H1 (cell line): ENCODE results near the gene AVPR1B. TPM values are rescaled to one million over a fixed set of nuclear protein-coding genes. Genes with fewer than 3 reads are reported as not detected.
A peak's percentile ranks its signal among the peaks of the same experiment; 100 is the strongest.

Source experiments
- CTCF ChIA-PET: fragments of 300-600 bp; sonication (Branson Sonifier 250); formaldehyde crosslinking; loops from one replicate; lab custom pipeline; 2021; ENCODE audit not compliant: partially characterized antibody; lab: Charles Lee
- POLR2A ChIA-PET: fragments of 300-600 bp; sonication (Branson Sonifier 250); formaldehyde crosslinking; loops from one replicate; lab custom pipeline; 2021; ENCODE audit warnings: inconsistent platforms; ENCODE audit not compliant: partially characterized antibody; lab: Charles Lee
- DNase-seq, 2 experiments: peaks; one replicate each; pipeline versions ENCODE4 v3.0.0 to v3.0.0-alpha.2; 2010 to 2022; ENCODE audit warnings: low spot score in 2 of 2, low read depth in 1 of 2, mixed read lengths in 1 of 2
- FAIRE-seq: peaks from 2 replicates; lab custom pipeline; 2011; peaks lifted over from hg19 to GRCh38; lab: Jason Lieb, UNC
- H2AFZ ChIP-seq: 2 replicates; pipeline ENCODE4 v1.8.1; 2012; ENCODE audit warnings: low read length, inconsistent platforms
- H2AK5ac ChIP-seq: 2 replicates; pipeline ENCODE4 v1.6.1; 2013; ENCODE audit warnings: low read depth, low read length
- H2BK120ac ChIP-seq: replicated peaks from 2 replicates; pipeline ENCODE3; 2013; ENCODE audit warnings: low read depth, low read length, inconsistent platforms
- H2BK12ac ChIP-seq: 2 replicates; pipeline ENCODE4 v1.6.1; 2013; ENCODE audit warnings: low read depth, low read length
- H2BK15ac ChIP-seq: 2 replicates; pipeline ENCODE4 v1.6.1; 2013; ENCODE audit warnings: low read length
- H2BK20ac ChIP-seq: 2 replicates; pipeline ENCODE4 v1.6.1; 2013; ENCODE audit warnings: low read length
- H2BK5ac ChIP-seq: 2 replicates; pipeline ENCODE4 v1.6.1; 2013; ENCODE audit warnings: low read depth, low read length
- H3K14ac ChIP-seq: 2 replicates; pipeline ENCODE4 v1.6.1; 2013; ENCODE audit warnings: inconsistent platforms; ENCODE audit not compliant: insufficient read length
- H3K18ac ChIP-seq: 2 replicates; pipeline ENCODE4 v1.6.1; 2013; ENCODE audit warnings: low read length; ENCODE audit errors: extremely low read depth
- H3K23ac ChIP-seq: 2 replicates; pipeline ENCODE4 v1.6.1; 2013; ENCODE audit warnings: inconsistent platforms; ENCODE audit not compliant: insufficient read length
- H3K23me2 ChIP-seq: 2 replicates; pipeline ENCODE4 v1.6.1; 2013; ENCODE audit warnings: low read depth, low read length
- H3K27ac ChIP-seq: 2 replicates; pipeline ENCODE4 v1.6.1; 2011; ENCODE audit warnings: low read depth, low read length, inconsistent platforms
- H3K27me3 ChIP-seq, 4 experiments: replicated peaks in 1 of 4; 1 replicate in 1 of 4; 2 replicates in 3 of 4; pipeline versions ENCODE4 v1.6.1 to v1.8.1; 2011 to 2013; ENCODE audit warnings: low read length in 3 of 4, mild to moderate bottlenecking in 3 of 4, inconsistent platforms in 2 of 4, mixed read lengths in 2 of 4, moderate library complexity in 1 of 4; ENCODE audit not compliant: control insufficient read depth in 3 of 4, insufficient read depth in 3 of 4; ENCODE audit errors: extremely low read depth in 1 of 4
- H3K36me3 ChIP-seq, 4 experiments: 2 replicates each; pipeline versions ENCODE4 v1.6.1 to v1.8.1; 2011 to 2013; ENCODE audit warnings: mild to moderate bottlenecking in 4 of 4, low read length in 3 of 4, moderate library complexity in 2 of 4, control low read depth in 1 of 4, inconsistent platforms in 1 of 4; ENCODE audit not compliant: insufficient read depth in 4 of 4, control insufficient read depth in 2 of 4
- H3K4ac ChIP-seq: replicated peaks from 2 replicates; pipeline ENCODE3; 2013; ENCODE audit warnings: low read length, low read depth, mixed read lengths, inconsistent platforms; ENCODE audit not compliant: insufficient read length
- H3K4me1 ChIP-seq, 4 experiments: replicated peaks in 1 of 4; 1 replicate in 1 of 4; 2 replicates in 3 of 4; pipeline versions ENCODE4 v1.6.1 to v1.8.1; 2011 to 2013; ENCODE audit warnings: low read length in 3 of 4, inconsistent platforms in 2 of 4, mixed read lengths in 1 of 4; ENCODE audit not compliant: insufficient read depth in 4 of 4, control insufficient read depth in 3 of 4
- H3K4me2 ChIP-seq, 2 experiments: 2 replicates each; pipeline versions ENCODE4 v1.6.1 to v1.8.1; 2011 to 2013; ENCODE audit warnings: low read depth in 2 of 2, low read length in 2 of 2, control low read depth in 1 of 2, inconsistent platforms in 1 of 2, mild to moderate bottlenecking in 1 of 2; ENCODE audit not compliant: insufficient read depth in 1 of 2
- H3K4me3 ChIP-seq, 4 experiments: fragments of 200-600, 300-600 bp in 1 of 4; sonication (generic), shearing (Covaris generic), sonication (Bioruptor Twin) in 1 of 4; 2 replicates each; pipeline versions ENCODE4 v1.5.1 to v1.8.1; 2011 to 2016; ENCODE audit warnings: low read length in 4 of 4, low read depth in 3 of 4, control low read depth in 2 of 4, inconsistent platforms in 2 of 4, mild to moderate bottlenecking in 2 of 4, mixed read lengths in 1 of 4, moderate library complexity in 1 of 4; ENCODE audit not compliant: insufficient read depth in 2 of 4; ENCODE audit errors: extremely low read depth in 1 of 4
- H3K56ac ChIP-seq: replicated peaks from 2 replicates; pipeline ENCODE3; 2013; ENCODE audit warnings: low read depth, mild to moderate bottlenecking, mixed read lengths, low read length, inconsistent platforms; ENCODE audit not compliant: insufficient read length
- H3K79me1 ChIP-seq: 2 replicates; pipeline ENCODE4 v1.6.1; 2013; ENCODE audit warnings: low read depth, low read length, control low read depth
- H3K79me2 ChIP-seq, 2 experiments: 2 replicates each; pipeline versions ENCODE4 v1.6.1 to v1.8.1; 2012 to 2013; ENCODE audit warnings: low read length in 2 of 2, mild to moderate bottlenecking in 2 of 2, inconsistent platforms in 1 of 2; ENCODE audit not compliant: insufficient read depth in 2 of 2, control insufficient read depth in 1 of 2
- H3K9ac ChIP-seq, 4 experiments: replicated peaks in 1 of 4; 1 replicate in 1 of 4; 2 replicates in 3 of 4; pipeline versions ENCODE4 v1.6.1 to v1.8.1; 2011 to 2013; ENCODE audit warnings: low read depth in 3 of 4, low read length in 3 of 4, control low read depth in 2 of 4, mild to moderate bottlenecking in 2 of 4, moderate library complexity in 2 of 4, inconsistent platforms in 1 of 4; ENCODE audit errors: extremely low read depth in 1 of 4
- H3K9me3 ChIP-seq, 2 experiments: 2 replicates each; pipeline versions ENCODE4 v1.6.1 to v1.8.1; 2012 to 2013; ENCODE audit warnings: mild to moderate bottlenecking in 2 of 2, moderate library complexity in 2 of 2, control low read depth in 1 of 2, inconsistent platforms in 1 of 2, low read depth in 1 of 2, low read length in 1 of 2, mixed read lengths in 1 of 2; ENCODE audit not compliant: insufficient read depth in 2 of 2
- H4K20me1 ChIP-seq, 2 experiments: replicated peaks in 1 of 2; 2 replicates each; pipeline versions ENCODE3 to v1.8.1; 2011 to 2013; ENCODE audit warnings: inconsistent platforms in 2 of 2, low read length in 2 of 2, mild to moderate bottlenecking in 1 of 2; ENCODE audit not compliant: insufficient read depth in 2 of 2, control insufficient read depth in 1 of 2
- H4K5ac ChIP-seq: 2 replicates; pipeline ENCODE4 v1.6.1; 2013; ENCODE audit warnings: low read length, low read depth, mixed read lengths, inconsistent platforms; ENCODE audit not compliant: insufficient read length
- H4K8ac ChIP-seq: 2 replicates; pipeline ENCODE4 v1.8.0; 2013; ENCODE audit warnings: mild to moderate bottlenecking, moderate library complexity, low read length, inconsistent platforms; ENCODE audit not compliant: insufficient read depth; ENCODE audit errors: extremely low read depth
- H4K91ac ChIP-seq: replicated peaks from 2 replicates; pipeline ENCODE3; 2013; ENCODE audit warnings: low read length, mixed read lengths, inconsistent platforms; ENCODE audit not compliant: insufficient read length
- CTBP2 ChIP-seq: IDR thresholded peaks from 2 replicates; pipeline ENCODE4 v1.7.0; 2011; ENCODE audit warnings: borderline replicate concordance, mild to moderate bottlenecking, moderate library complexity, mixed read lengths, low read length; ENCODE audit not compliant: insufficient read depth, insufficient read length
- FOSL1 ChIP-seq: IDR thresholded peaks from 2 replicates; pipeline ENCODE4 v1.6.1; 2011; ENCODE audit warnings: mild to moderate bottlenecking, low read depth, low read length, moderate library complexity; ENCODE audit not compliant: insufficient read depth
- HDAC2 ChIP-seq, 2 experiments: fragments of 300-600 bp in 1 of 2; sonication (generic) in 1 of 2; IDR thresholded peaks; 2 replicates each; pipeline ENCODE4 v1.6.1; 2011 to 2012; ENCODE audit warnings: low read depth in 2 of 2, low read length in 2 of 2, mild to moderate bottlenecking in 2 of 2, moderate library complexity in 2 of 2, borderline replicate concordance in 1 of 2, inconsistent platforms in 1 of 2
- KDM5A ChIP-seq: fragments of 200-600 bp; IDR thresholded peaks from 2 replicates; pipeline ENCODE4 v1.7.1; 2012; ENCODE audit warnings: mild to moderate bottlenecking, low read length, inconsistent platforms, mixed read lengths
- PHF8 ChIP-seq: fragments of 200-600 bp; sonication (generic); conservative IDR thresholded peaks from 2 replicates; pipeline ENCODE4 v1.7.1; 2012; ENCODE audit warnings: low read depth, mild to moderate bottlenecking, inconsistent platforms, low read length, moderate library complexity
- POLR2A ChIP-seq, 2 experiments: IDR thresholded peaks; 1 replicate in 1 of 2; 2 replicates in 1 of 2; pipeline ENCODE4 v1.6.1; 2011; ENCODE audit warnings: low read depth in 2 of 2, low read length in 2 of 2, mild to moderate bottlenecking in 2 of 2; ENCODE audit errors: control extremely low read depth in 1 of 2
- RXRA ChIP-seq: IDR thresholded peaks from 2 replicates; pipeline ENCODE4 v1.6.1; 2011; ENCODE audit warnings: low read depth, mild to moderate bottlenecking, low read length, moderate library complexity; ENCODE audit not compliant: insufficient read depth
- SAP30 ChIP-seq: fragments of 300-600 bp; sonication (generic); IDR thresholded peaks from 2 replicates; pipeline ENCODE4 v1.7.1; 2012; ENCODE audit warnings: low read length, moderate library complexity, mild to moderate bottlenecking, inconsistent platforms; ENCODE audit not compliant: insufficient read depth, insufficient replicate concordance
- SIRT6 ChIP-seq: IDR thresholded peaks from one replicate; pipeline ENCODE4 v1.7.1; 2012; ENCODE audit warnings: low read length, inconsistent platforms
- SP2 ChIP-seq: IDR thresholded peaks from 2 replicates; pipeline ENCODE4 v1.6.1; 2012; ENCODE audit warnings: mild to moderate bottlenecking, low read length, inconsistent platforms
- whole genome bisulfite sequencing, 2 experiments: shearing (Covaris generic) in 1 of 2; methylation state at CpG; one replicate each; pipeline versions ENCODE4 v1.1.6 to v1.1.7; 2013 to 2015; ENCODE audit warnings: low lambda C conversion rate in 2 of 2, mixed read lengths in 2 of 2, inconsistent platforms in 1 of 2, low coverage in 1 of 2, missing lambda C conversion rate in 1 of 2; ENCODE audit not compliant: insufficient replicate concordance in 2 of 2, insufficient coverage in 1 of 2, insufficient read length in 1 of 2; ENCODE audit errors: extremely low coverage in 1 of 2, missing lambda C conversion rate in 1 of 2; 5-methylcytosine and 5-hydroxymethylcytosine counted together
- polyA plus RNA-seq, 7 experiments: library from polyadenylated mRNA; depleted of rRNA in 3 of 7; stranded (reverse) in 5 of 7; unstranded in 2 of 7; fragments of >200 nt in 5 of 7; fragments of 200-250 nt in 2 of 7; gene quantifications; 1 replicate in 5 of 7; 2 replicates in 1 of 7; 4 replicates in 1 of 7; pipeline versions ENCODE4 v1.2.1 to v1.2.3, GENCODE V29; 2011 to 2013; ENCODE audit warnings: missing spikeins in 2 of 7, mixed read lengths in 2 of 7
- total RNA-seq: library from RNA; stranded (reverse); fragmentation: NEBNext Ultra II Directional; extraction: Animal tissue kit (Norgen Biotek cat#: 25700); gene quantifications from 2 replicates; pipeline ENCODE4 v1.2.1, GENCODE V29; 2021
- TF ChIP-seq, protein P1 (sequence below): IDR thresholded peaks from 2 replicates; pipeline ENCODE4 v1.6.1; 2012; ENCODE audit warnings: inconsistent platforms

Gene AVPR1B
- total and polyA plus RNA-seq, 2 of the 8 experiments (the other 6 are each of a cell fraction or from before 2014, with no cell fraction given): 0.29 to 0.50 TPM

DNA sequence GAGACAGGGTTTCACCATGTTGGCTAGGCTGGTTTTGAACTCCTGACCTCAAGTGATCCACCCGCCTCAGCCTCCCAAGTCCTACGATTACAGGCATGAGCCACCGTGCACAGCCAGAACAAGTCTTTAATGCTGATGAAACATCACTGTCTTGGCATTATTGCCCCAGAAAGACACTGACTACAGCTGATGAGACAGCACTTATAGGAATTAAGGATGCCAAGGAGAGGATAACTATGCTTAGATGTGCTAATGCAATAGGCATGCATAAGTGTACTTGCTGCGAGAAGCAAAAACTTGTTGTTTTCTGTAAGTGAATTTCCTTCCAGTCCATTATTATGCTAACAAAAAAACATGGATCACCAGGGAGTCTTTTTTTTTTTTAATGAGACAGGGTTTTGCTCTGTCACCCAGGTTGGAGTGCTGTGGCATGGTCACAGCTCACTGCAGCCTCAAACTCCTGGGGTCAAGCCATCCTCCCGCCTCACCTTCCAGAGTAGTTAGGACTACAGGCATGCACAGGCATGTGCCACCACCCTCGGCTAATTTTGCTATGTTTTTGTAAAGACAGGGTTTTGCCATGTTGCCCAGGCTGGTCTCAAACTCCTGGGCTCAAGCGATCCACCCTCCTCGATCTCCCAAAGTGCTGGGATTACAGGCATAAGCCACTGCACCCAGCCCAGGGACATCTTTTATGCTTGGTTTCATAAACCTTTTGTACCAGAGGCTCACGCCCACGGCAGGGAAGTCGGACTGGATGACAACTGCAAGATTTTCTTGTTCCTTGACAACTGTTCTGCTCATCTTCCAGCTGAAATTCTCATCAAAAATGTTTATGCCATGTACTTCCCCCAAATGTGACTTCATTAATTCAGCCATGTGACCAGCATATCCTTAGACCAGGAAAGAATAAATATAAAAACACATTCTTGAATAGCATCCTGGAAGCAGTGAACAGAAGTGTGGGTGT lies 41.1 kb downstream of the AVPR1B start:
- H2BK20ac ChIP-seq: no peak overlapping the region
- CTCF ChIA-PET: interaction anchor here (0.8 to 1.2 kb wide), 5 partner anchors 9 to 557 kb away, joined by 3 to 5 read pairs (median 3); no protein-coding TSS in a partner anchor
- no peaks in the 10 kb centered on the region for H3K79me1 ChIP-seq
- H3K4me3 ChIP-seq: no peak overlapping the region
- peak overlapping the region in 1 of 4 experiments; percentile 21; a peak in 1 of 7 replicates for H3K9ac ChIP-seq
- H2BK120ac ChIP-seq: peak overlapping the region; percentile 66
- H3K36me3 ChIP-seq: no peaks in the 10 kb centered on the region
- H3K27ac ChIP-seq: no peak overlapping the region
- no peak overlapping the region for H3K4ac ChIP-seq
- FAIRE-seq (no peak), DNase-seq (no peak)
- H3K23ac ChIP-seq: no peak overlapping the region
- H3K27me3 ChIP-seq: no peaks in the 10 kb centered on the region
- H4K8ac ChIP-seq: no peak overlapping the region
- no peaks in the 10 kb centered on the region for H3K9me3 ChIP-seq
- H3K23me2 ChIP-seq: no peaks in the 10 kb centered on the region
- peak overlapping the region; percentile 84; the same call in 1 of the 2 replicates for H2BK5ac ChIP-seq
- no peaks in the 10 kb centered on the region for H3K79me2 ChIP-seq
- H2BK15ac ChIP-seq: no peak overlapping the region
- H4K5ac ChIP-seq: no peak overlapping the region
- H4K91ac ChIP-seq: no peak overlapping the region
- no peaks in the 10 kb centered on the region for H4K20me1 ChIP-seq
- peaks cover 0 to 9% (median 3%) of the 10 kb centered on the region in 4 experiments; a peak in 3 of 7 replicates for H3K4me1 ChIP-seq
- H3K4me2 ChIP-seq: no peak overlapping the region
- 0 out of 2 replicates have a peak overlapping the region, but pooled peaks have one; percentile 9 for H2AK5ac ChIP-seq
- H2BK12ac ChIP-seq: peak overlapping the region; percentile 68; the same call in 1 of the 2 replicates
- 75% methylated on average over 11 of the region's 11 CpGs; no CpG with 5 or more reads in 1 of the 2 experiments for WGBS, 2 experiments
- POLR2A ChIA-PET: no interaction called here
- H2AFZ ChIP-seq: no peak overlapping the region
- no peak overlapping the region for H3K56ac ChIP-seq
- no peak overlapping the region; the same call in 1 of the 2 replicates for H3K18ac ChIP-seq
- no peak overlapping the region for H3K14ac ChIP-seq
- no peak for TF ChIP-seq PHF8
- TF ChIP-seq KDM5A: no peak
- TF ChIP-seq, protein P1, sequence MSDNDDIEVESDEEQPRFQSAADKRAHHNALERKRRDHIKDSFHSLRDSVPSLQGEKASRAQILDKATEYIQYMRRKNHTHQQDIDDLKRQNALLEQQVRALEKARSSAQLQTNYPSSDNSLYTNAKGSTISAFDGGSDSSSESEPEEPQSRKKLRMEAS: no peak
- TF ChIP-seq HDAC2 (IDR thresholded peaks at IDR 0.05; ENCODE audit: borderline replicate concordance in 1 of 2, low read depth in 2 of 2, low read length in 2 of 2): no peak
- no peak for TF ChIP-seq CTBP2
- no peak for TF ChIP-seq FOSL1
- TF ChIP-seq SAP30: no peak
- no peak for TF ChIP-seq POLR2A (IDR thresholded peaks at IDR 0.05; ENCODE audit: control extremely low read depth in 1 of 2, low read depth in 2 of 2, low read length in 2 of 2)
- TF ChIP-seq SIRT6: no peak
- TF ChIP-seq SP2: no peak
- TF ChIP-seq RXRA: no peak
